Calu3 (cell line): ENCODE results near the gene S100B. TPM values are rescaled to one million over a fixed set of nuclear protein-coding genes. Genes with fewer than 3 reads are reported as not detected.

ENCODE experiments used
- BruUV-seq: library from RNA; stranded (reverse); fragments of 400-500 nt; replicated peaks from 2 replicates; lab custom pipeline; 2021; lab: Mats Ljungman, UMichigan
- CTCF ChIA-PET: fragments of 300-600 bp; sonication (Branson Sonifier 250); formaldehyde crosslinking; loops from one replicate; lab custom pipeline; 2022; ENCODE audit warnings: antibody characterized with exemption; lab: Charles Lee
- DNase-seq: peaks from one replicate; pipeline ENCODE4 v3.0.0; 2022
- H3K27ac Mint-ChIP-seq: one replicate; pipeline ENCODE4 v1.8.0; 2022; ENCODE audit warnings: mixed read lengths; ENCODE audit not compliant: unreplicated experiment
- H3K27me3 Mint-ChIP-seq: one replicate; pipeline ENCODE4 v1.8.0; 2022; ENCODE audit warnings: mixed read lengths; ENCODE audit not compliant: unreplicated experiment
- H3K36me3 Mint-ChIP-seq: one replicate; pipeline ENCODE4 v1.8.0; 2022; ENCODE audit warnings: mild to moderate bottlenecking, moderate library complexity, mixed read lengths; ENCODE audit not compliant: insufficient read depth, unreplicated experiment
- H3K4me1 Mint-ChIP-seq: one replicate; pipeline ENCODE4 v1.8.0; 2022; ENCODE audit warnings: mild to moderate bottlenecking, low read depth, mixed read lengths; ENCODE audit not compliant: unreplicated experiment
- H3K4me3 Mint-ChIP-seq: one replicate; pipeline ENCODE4 v1.8.0; 2022; ENCODE audit warnings: mild to moderate bottlenecking, low read depth, moderate library complexity, mixed read lengths; ENCODE audit not compliant: unreplicated experiment
- H3K9me3 Mint-ChIP-seq: one replicate; pipeline ENCODE4 v1.8.0; 2022; ENCODE audit warnings: low read depth, mixed read lengths; ENCODE audit not compliant: unreplicated experiment
- intact Hi-C: fragments of 100-400 bp; cut with micrococcal nuclease; formaldehyde crosslinking; loops from one replicate; pipeline ENCODE4 v1.10.0; 2022; ENCODE audit not compliant: unreplicated experiment
- total RNA-seq: library from RNA; stranded (reverse); gene quantifications from 2 replicates; pipeline ENCODE4 v1.2.3, GENCODE V29; 2022
- TF ChIP-seq, protein P1 (sequence below): fragments of 200-600 bp; IDR thresholded peaks from one replicate; pipeline ENCODE4 v1.8.0; 2022; ENCODE audit warnings: antibody characterized with exemption; ENCODE audit not compliant: unreplicated experiment

The S100B gene
- total RNA-seq, 1 experiment from 2014 or later: not detected

DNA sequence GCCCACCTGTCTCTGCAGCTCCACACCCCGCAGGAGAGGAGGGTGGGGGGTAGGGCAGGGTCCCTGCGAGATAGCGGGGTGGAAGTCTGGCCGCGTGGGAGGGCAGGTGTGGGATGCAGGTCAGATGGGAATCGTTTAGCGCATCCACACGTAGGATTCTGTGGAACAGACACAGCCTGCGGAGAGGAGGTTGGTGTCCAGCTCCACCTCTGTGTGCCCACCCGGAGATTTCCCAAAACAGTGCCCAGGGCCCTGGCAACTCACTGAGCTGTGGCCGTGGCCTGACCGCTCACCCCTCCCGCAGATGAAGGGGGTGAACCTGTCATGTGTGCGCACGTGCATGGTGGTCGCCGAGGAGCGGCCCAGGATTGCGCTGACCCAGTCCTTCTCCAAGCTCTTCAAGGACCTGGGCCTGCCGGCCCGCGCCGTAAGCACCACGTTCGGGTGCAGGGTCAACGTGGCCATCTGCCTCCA, 46.9 kb downstream of the S100B start:
- Mint-ChIP-seq H3K36me3 (peaks cover 24% of the 10 kb centered on the region), H3K27me3 (no peaks in the 10 kb centered on the region), H3K4me3 (no peak overlapping the region), H3K27ac (no peak overlapping the region), H3K9me3 (no peaks in the 10 kb centered on the region), H3K4me1 (no peaks in the 10 kb centered on the region)
- DNase-seq: no peak
- TF ChIP-seq, protein P1, sequence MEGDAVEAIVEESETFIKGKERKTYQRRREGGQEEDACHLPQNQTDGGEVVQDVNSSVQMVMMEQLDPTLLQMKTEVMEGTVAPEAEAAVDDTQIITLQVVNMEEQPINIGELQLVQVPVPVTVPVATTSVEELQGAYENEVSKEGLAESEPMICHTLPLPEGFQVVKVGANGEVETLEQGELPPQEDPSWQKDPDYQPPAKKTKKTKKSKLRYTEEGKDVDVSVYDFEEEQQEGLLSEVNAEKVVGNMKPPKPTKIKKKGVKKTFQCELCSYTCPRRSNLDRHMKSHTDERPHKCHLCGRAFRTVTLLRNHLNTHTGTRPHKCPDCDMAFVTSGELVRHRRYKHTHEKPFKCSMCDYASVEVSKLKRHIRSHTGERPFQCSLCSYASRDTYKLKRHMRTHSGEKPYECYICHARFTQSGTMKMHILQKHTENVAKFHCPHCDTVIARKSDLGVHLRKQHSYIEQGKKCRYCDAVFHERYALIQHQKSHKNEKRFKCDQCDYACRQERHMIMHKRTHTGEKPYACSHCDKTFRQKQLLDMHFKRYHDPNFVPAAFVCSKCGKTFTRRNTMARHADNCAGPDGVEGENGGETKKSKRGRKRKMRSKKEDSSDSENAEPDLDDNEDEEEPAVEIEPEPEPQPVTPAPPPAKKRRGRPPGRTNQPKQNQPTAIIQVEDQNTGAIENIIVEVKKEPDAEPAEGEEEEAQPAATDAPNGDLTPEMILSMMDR: no peak
- intact Hi-C loops: no loop called here
- BruUV-seq: no TSS peak
- CTCF ChIA-PET: no interaction called here

DNA sequence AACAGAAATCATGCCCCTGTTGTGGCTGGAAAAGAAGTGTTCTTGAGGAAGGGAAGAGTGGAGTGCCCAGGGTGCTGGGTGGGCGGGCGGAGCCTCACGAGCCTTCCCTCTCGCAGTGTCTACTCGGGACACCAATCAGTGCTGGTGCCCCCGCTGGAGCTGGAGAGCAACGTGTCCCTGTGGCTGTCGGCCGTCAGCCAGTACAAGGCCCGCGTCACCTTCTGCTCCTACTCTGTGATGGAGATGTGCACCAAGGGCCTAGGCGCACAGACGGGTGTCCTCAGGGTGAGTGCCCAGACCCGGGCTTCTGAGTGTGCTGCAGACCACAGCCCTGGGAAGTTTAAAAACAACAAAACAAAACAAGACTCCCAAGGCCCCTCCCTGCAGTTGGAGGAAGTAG, 47.4 kb downstream of the S100B start:
- Mint-ChIP-seq H3K4me3 (no peak overlapping the region), H3K9me3 (no peaks in the 10 kb centered on the region), H3K4me1 (no peaks in the 10 kb centered on the region), H3K27me3 (no peaks in the 10 kb centered on the region), H3K36me3 (peaks cover 20% of the 10 kb centered on the region), H3K27ac (no peak overlapping the region)
- CTCF ChIA-PET: no interaction called here
- intact Hi-C loops: no loop called here
- BruUV-seq: no TSS peak
- TF ChIP-seq, protein P1: no peak
- no peak for DNase-seq

DNA sequence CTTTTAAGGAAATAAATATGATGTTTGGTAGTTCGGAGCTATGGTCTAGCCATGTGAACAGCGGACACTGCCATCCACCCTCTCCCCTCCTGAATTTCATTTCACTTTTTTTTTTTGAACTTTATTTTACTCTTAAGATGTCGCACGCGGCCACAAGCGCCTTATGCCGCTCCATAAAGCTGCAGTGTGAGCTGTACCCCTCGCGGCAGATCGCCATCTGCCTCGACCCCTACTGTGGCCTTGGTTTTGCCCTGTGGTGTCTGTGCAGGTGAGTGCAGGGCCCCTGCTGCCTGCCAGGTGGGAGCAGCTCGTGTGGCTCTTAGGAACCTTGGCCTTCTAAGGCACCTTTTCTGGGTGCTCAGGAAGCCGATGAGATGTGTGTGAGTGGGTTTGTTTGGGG, 48.1 kb downstream of the S100B start:
- no peak for DNase-seq
- H3K27me3 Mint-ChIP-seq: no peaks in the 10 kb centered on the region
- CTCF ChIA-PET: no interaction called here
- no peaks in the 10 kb centered on the region for H3K4me1 Mint-ChIP-seq
- no TSS peak for BruUV-seq
- H3K27ac Mint-ChIP-seq: no peak overlapping the region
- intact Hi-C loops: no loop called here
- peaks cover 17% of the 10 kb centered on the region for H3K36me3 Mint-ChIP-seq
- TF ChIP-seq, protein P1: no peak
- H3K4me3 Mint-ChIP-seq: no peak overlapping the region
- H3K9me3 Mint-ChIP-seq: no peaks in the 10 kb centered on the region

DNA sequence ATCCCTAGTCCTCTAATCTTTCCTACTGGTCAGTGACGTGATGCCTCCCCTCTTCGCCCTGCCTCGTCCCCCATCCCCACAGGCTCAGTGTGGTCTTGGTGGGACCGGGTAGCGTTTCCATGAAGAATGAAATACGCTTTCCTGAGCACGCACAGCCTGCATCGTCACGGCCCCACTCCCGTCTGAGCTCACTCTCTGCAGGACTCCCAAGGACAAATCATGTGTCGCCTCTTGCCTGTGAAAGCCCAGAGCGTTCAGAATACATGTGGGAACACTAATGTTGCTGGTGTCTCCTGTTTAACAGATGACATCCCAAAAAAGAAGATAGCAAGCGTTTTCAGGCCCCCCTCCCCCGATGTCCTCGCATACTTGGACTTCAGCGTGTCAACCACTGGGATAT, 49.2 kb downstream of the S100B start:
- H3K9me3 Mint-ChIP-seq: no peaks in the 10 kb centered on the region
- no peak overlapping the region for H3K27ac Mint-ChIP-seq
- CTCF ChIA-PET: no interaction called here
- no peak for DNase-seq
- H3K4me3 Mint-ChIP-seq: no peak overlapping the region
- BruUV-seq: no TSS peak
- intact Hi-C loops: no loop called here
- H3K27me3 Mint-ChIP-seq: no peaks in the 10 kb centered on the region
- TF ChIP-seq, protein P1: no peak
- peaks cover 14% of the 10 kb centered on the region for H3K36me3 Mint-ChIP-seq
- H3K4me1 Mint-ChIP-seq: no peaks in the 10 kb centered on the region
